ENCODE results near the gene IL21. TPM values are rescaled to one million over a fixed set of nuclear protein-coding genes. Genes with fewer than 3 reads are reported as not detected.

Gene IL21
- total RNA-seq, 2 experiments from 2014 or later = 0.08 to 0.14 TPM

- peaks cover 12% of the 10 kb centered on the region for H3K4me1 Mint-ChIP-seq (ENCODE audit: low read depth)
- POLR2A ChIA-PET = no interaction called here
- no peak for TF ChIP-seq CTCF (IDR thresholded peaks at IDR 0.05)
- no peak overlapping the region for H3K4me3 Mint-ChIP-seq
- no peaks in the 10 kb centered on the region for H3K9me3 ChIP-seq (ENCODE audit: control insufficient read depth in 1 of 2, insufficient read depth in 1 of 2, low read length in 2 of 2)
- H3K27me3 ChIP-seq (ENCODE audit: control insufficient read depth in 1 of 2, insufficient read depth in 2 of 2, low read length in 2 of 2) = no peaks in the 10 kb centered on the region
- H3K4me3 ChIP-seq (ENCODE audit: low read length) = no peak overlapping the region
- no peaks in the 10 kb centered on the region for H3K36me3 ChIP-seq (ENCODE audit: insufficient read depth, low read length)
- H3K9me3 Mint-ChIP-seq = no peaks in the 10 kb centered on the region
- intact Hi-C loops (cut with DNase I, micrococcal nuclease) = no loop called here
- CTCF ChIA-PET = no interaction called here
- DNase-seq = peak in 4 of 14 experiments; percentile 20 to 45 (median 26)
- no peaks in the 10 kb centered on the region for H3K27me3 Mint-ChIP-seq
- no peak overlapping the region for H3K27ac ChIP-seq (ENCODE audit: low read depth in 1 of 2, low read length in 2 of 2)
- peak; percentile 52 for ATAC-seq (ENCODE audit: poor library complexity)
- no peak overlapping the region for H3K27ac Mint-ChIP-seq
- no peaks in the 10 kb centered on the region for H3K36me3 Mint-ChIP-seq (ENCODE audit: low read depth)
- peaks cover 6% of the 10 kb centered on the region for H3K4me1 ChIP-seq (ENCODE audit: insufficient read depth, low read length)
Measured at GRCh38 chr4:122635205-122635604, 14.3 kb upstream of the IL21 start.

- intact Hi-C loops (cut with DNase I, micrococcal nuclease) = no loop called here
- H3K4me1 Mint-ChIP-seq (ENCODE audit: low read depth) = peaks cover 12% of the 10 kb centered on the region
- CTCF ChIA-PET = no interaction called here
- Histone ChIP-seq H3K27ac (ENCODE audit: low read depth in 1 of 2, low read length in 2 of 2) (no peak overlapping the region), H3K4me1 (ENCODE audit: insufficient read depth, low read length) (no peaks in the 10 kb centered on the region), H3K4me3 (ENCODE audit: low read length) (no peak overlapping the region), H3K36me3 (ENCODE audit: insufficient read depth, low read length) (no peaks in the 10 kb centered on the region), H3K9me3 (ENCODE audit: control insufficient read depth in 1 of 2, insufficient read depth in 1 of 2, low read length in 2 of 2) (no peaks in the 10 kb centered on the region), H3K27me3 (ENCODE audit: control insufficient read depth in 1 of 2, insufficient read depth in 2 of 2, low read length in 2 of 2) (no peaks in the 10 kb centered on the region)
- DNase-seq (peak in 2 of 14 experiments; percentile 17 to 23), ATAC-seq (ENCODE audit: poor library complexity) (peak; percentile 29)
- H3K27ac Mint-ChIP-seq = no peak overlapping the region
- no peaks in the 10 kb centered on the region for H3K9me3 Mint-ChIP-seq
- POLR2A ChIA-PET = interaction anchor here (1.4 kb wide), 1 partner anchor 22 kb away, joined by 4 read pairs; no protein-coding TSS in a partner anchor
- no peaks in the 10 kb centered on the region for H3K27me3 Mint-ChIP-seq
- H3K36me3 Mint-ChIP-seq (ENCODE audit: low read depth) = no peaks in the 10 kb centered on the region
- H3K4me3 Mint-ChIP-seq = no peak overlapping the region
- no peak for TF ChIP-seq CTCF (IDR thresholded peaks at IDR 0.05)
Measured at GRCh38 chr4:122633211-122633610, 12.3 kb upstream of the IL21 start.

- H3K9me3 Mint-ChIP-seq = no peaks in the 10 kb centered on the region
- Histone ChIP-seq H3K27ac (ENCODE audit: low read depth in 1 of 2, low read length in 2 of 2) (no peak overlapping the region), H3K36me3 (ENCODE audit: insufficient read depth, low read length) (no peaks in the 10 kb centered on the region), H3K27me3 (ENCODE audit: control insufficient read depth in 1 of 2, insufficient read depth in 2 of 2, low read length in 2 of 2) (no peaks in the 10 kb centered on the region), H3K9me3 (ENCODE audit: control insufficient read depth in 1 of 2, insufficient read depth in 1 of 2, low read length in 2 of 2) (no peaks in the 10 kb centered on the region), H3K4me1 (ENCODE audit: insufficient read depth, low read length) (no peaks in the 10 kb centered on the region), H3K4me3 (ENCODE audit: low read length) (no peak overlapping the region)
- CTCF ChIA-PET = interaction anchor here (0.8 kb wide), 1 partner anchor 9 kb away, joined by 3 read pairs; no protein-coding TSS in a partner anchor
- peak; percentile 66 for ATAC-seq (ENCODE audit: poor library complexity)
- POLR2A ChIA-PET = interaction anchor here (0.7 to 1.4 kb wide), 2 partner anchors 16 to 21 kb away, joined by 3 to 4 read pairs; no protein-coding TSS in a partner anchor
- peak in 3 of 14 experiments; percentile 38 to 49 (median 45) for DNase-seq
- intact Hi-C loops (cut with DNase I, micrococcal nuclease) = no loop called here
- no peak overlapping the region for H3K27ac Mint-ChIP-seq
- no peak for TF ChIP-seq CTCF (IDR thresholded peaks at IDR 0.05)
- H3K27me3 Mint-ChIP-seq = no peaks in the 10 kb centered on the region
- H3K36me3 Mint-ChIP-seq (ENCODE audit: low read depth) = no peaks in the 10 kb centered on the region
- peaks cover 12% of the 10 kb centered on the region for H3K4me1 Mint-ChIP-seq (ENCODE audit: low read depth)
- H3K4me3 Mint-ChIP-seq = no peak overlapping the region
Measured at GRCh38 chr4:122632396-122633143, 11.7 kb upstream of the IL21 start.
